ENCODE results near the gene PLCB1.

Gene PLCB1

GRCh38 chr20:8367689-8368088 is 235.6 kb downstream of the PLCB1 start:
- TF ChIP-seq FOXP2 (optimal IDR thresholded peaks at IDR 0.05; ENCODE audit: borderline replicate concordance, extremely low read depth, extremely low read length, insufficient read depth), result no peak
- TF ChIP-seq SIN3A (IDR thresholded peaks at IDR 0.05; ENCODE audit: borderline replicate concordance, insufficient read depth, low read length), result no peak
- no peak for TF ChIP-seq TAF1 (IDR thresholded peaks at IDR 0.05; ENCODE audit: borderline replicate concordance, insufficient read depth, low read length)
- no peak for TF ChIP-seq REST (IDR thresholded peaks at IDR 0.05; ENCODE audit: insufficient read depth in 1 of 2, low read depth in 2 of 2, low read length in 2 of 2)
- no peak for TF ChIP-seq POLR2AphosphoS5 (IDR thresholded peaks at IDR 0.05; ENCODE audit: low read depth, low read length)

GRCh38 chr20:8368670-8369069 is 236.6 kb downstream of the PLCB1 start:
- TF ChIP-seq POLR2AphosphoS5 (IDR thresholded peaks at IDR 0.05; ENCODE audit: low read depth, low read length), result no peak

- TF ChIP-seq POLR2AphosphoS5 (IDR thresholded peaks at IDR 0.05; ENCODE audit: low read depth, low read length) (no peak), FOXP2 (optimal IDR thresholded peaks at IDR 0.05; ENCODE audit: borderline replicate concordance, extremely low read depth, extremely low read length, insufficient read depth) (no peak), TAF1 (IDR thresholded peaks at IDR 0.05; ENCODE audit: borderline replicate concordance, insufficient read depth, low read length) (no peak), REST (IDR thresholded peaks at IDR 0.05; ENCODE audit: insufficient read depth in 1 of 2, low read depth in 2 of 2, low read length in 2 of 2) (no peak), SIN3A (IDR thresholded peaks at IDR 0.05; ENCODE audit: borderline replicate concordance, insufficient read depth, low read length) (no peak)
Measured at GRCh38 chr20:8369311-8369710, 237.2 kb downstream of the PLCB1 start.

- TF ChIP-seq TAF1 (IDR thresholded peaks at IDR 0.05; ENCODE audit: borderline replicate concordance, insufficient read depth, low read length) (no peak), SIN3A (IDR thresholded peaks at IDR 0.05; ENCODE audit: borderline replicate concordance, insufficient read depth, low read length) (no peak), REST (IDR thresholded peaks at IDR 0.05; ENCODE audit: insufficient read depth in 1 of 2, low read depth in 2 of 2, low read length in 2 of 2) (no peak), FOXP2 (optimal IDR thresholded peaks at IDR 0.05; ENCODE audit: borderline replicate concordance, extremely low read depth, extremely low read length, insufficient read depth) (no peak), POLR2AphosphoS5 (IDR thresholded peaks at IDR 0.05; ENCODE audit: low read depth, low read length) (no peak)
Measured at GRCh38 chr20:8370774-8371173, 238.7 kb downstream of the PLCB1 start.

- TF ChIP-seq FOXP2 (optimal IDR thresholded peaks at IDR 0.05; ENCODE audit: borderline replicate concordance, extremely low read depth, extremely low read length, insufficient read depth), result no peak
- no peak for TF ChIP-seq TAF1 (IDR thresholded peaks at IDR 0.05; ENCODE audit: borderline replicate concordance, insufficient read depth, low read length)
- no peak for TF ChIP-seq POLR2AphosphoS5 (IDR thresholded peaks at IDR 0.05; ENCODE audit: low read depth, low read length)
- no peak for TF ChIP-seq SIN3A (IDR thresholded peaks at IDR 0.05; ENCODE audit: borderline replicate concordance, insufficient read depth, low read length)
- no peak for TF ChIP-seq REST (IDR thresholded peaks at IDR 0.05; ENCODE audit: insufficient read depth in 1 of 2, low read depth in 2 of 2, low read length in 2 of 2)
Measured at GRCh38 chr20:8372824-8373380, 240.8 kb downstream of the PLCB1 start.
